Karpas-422 (cell line): Measurements from ENCODE around the gene ARHGEF19. TPM values are rescaled to one million over a fixed set of nuclear protein-coding genes. Genes with fewer than 3 reads are reported as not detected.
"Not testable (repeated sequence)": the region's sequence is repeated elsewhere in the genome, so short reads cannot be mapped to it uniquely, and the experiment has no call there.

Source experiments
- DNase-seq: peaks from one replicate; pipeline ENCODE4 v3.0.0-alpha.2; 2015
- H2AFZ ChIP-seq: fragments of 200-600 bp; sonication (generic); 2 replicates; pipeline ENCODE4 v1.6.1; 2014; ENCODE audit warnings: antibody characterized with exemption, low read length, mixed read lengths
- H3K27ac ChIP-seq: fragments of 200-600 bp; sonication (generic); 2 replicates; pipeline ENCODE4 v1.5.1; 2014; ENCODE audit warnings: mild to moderate bottlenecking, low read length, moderate library complexity
- H3K27me3 ChIP-seq: fragments of 200-600 bp; sonication (generic); 2 replicates; pipeline ENCODE4 v1.6.1; 2014; ENCODE audit warnings: low read length, mixed read lengths
- H3K36me3 ChIP-seq: fragments of 200-600 bp; sonication (generic); 2 replicates; pipeline ENCODE4 v1.6.1; 2014; ENCODE audit warnings: low read length, mixed read lengths; ENCODE audit not compliant: insufficient read depth
- H3K4me1 ChIP-seq: fragments of 200-600 bp; sonication (generic); 2 replicates; pipeline ENCODE4 v1.6.1; 2014; ENCODE audit warnings: mild to moderate bottlenecking, low read length, mixed read lengths
- H3K4me2 ChIP-seq: fragments of 200-600 bp; sonication (generic); 2 replicates; pipeline ENCODE4 v1.6.1; 2014; ENCODE audit warnings: low read length, low read depth, mild to moderate bottlenecking; ENCODE audit not compliant: poor library complexity, severe bottlenecking
- H3K4me3 ChIP-seq: fragments of 200-600 bp; sonication (generic); 2 replicates; pipeline ENCODE4 v1.5.1; 2014; ENCODE audit warnings: mild to moderate bottlenecking, antibody characterized with exemption, low read length, mixed read lengths
- H3K79me2 ChIP-seq: fragments of 200-600 bp; sonication (generic); 2 replicates; pipeline ENCODE4 v1.6.1; 2014; ENCODE audit warnings: mild to moderate bottlenecking, low read length, mixed read lengths
- H3K9ac ChIP-seq: fragments of 200-600 bp; sonication (generic); 2 replicates; pipeline ENCODE4 v1.6.0; 2014; ENCODE audit warnings: low read length
- H3K9me2 ChIP-seq: fragments of 200-600 bp; sonication (generic), shearing (Covaris generic); replicated peaks from 2 replicates; pipeline ENCODE4 v1.6.0; 2014; ENCODE audit warnings: mild to moderate bottlenecking, low read length, moderate library complexity; ENCODE audit not compliant: insufficient read depth
- H3K9me3 ChIP-seq: fragments of 300-700, 200-600 bp; sonication (generic); 2 replicates; pipeline ENCODE4 v1.6.1; 2014; ENCODE audit warnings: low read length, mixed read lengths
- H4K20me1 ChIP-seq: fragments of 200-600 bp; sonication (generic); 2 replicates; pipeline ENCODE4 v1.6.1; 2014; ENCODE audit warnings: mild to moderate bottlenecking, antibody characterized with exemption, low read length, low read depth; ENCODE audit not compliant: insufficient read depth
- total RNA-seq: library from RNA; depleted of rRNA; stranded (reverse); fragments of >200 nt; shearing (Covaris generic); gene quantifications from 2 replicates; pipeline ENCODE4 v1.2.3, GENCODE V29; 2014; ENCODE audit warnings: low replicate concordance

ARHGEF19 gene
- total RNA-seq, 1 experiment from 2014 or later, result 2.5 TPM

DNA sequence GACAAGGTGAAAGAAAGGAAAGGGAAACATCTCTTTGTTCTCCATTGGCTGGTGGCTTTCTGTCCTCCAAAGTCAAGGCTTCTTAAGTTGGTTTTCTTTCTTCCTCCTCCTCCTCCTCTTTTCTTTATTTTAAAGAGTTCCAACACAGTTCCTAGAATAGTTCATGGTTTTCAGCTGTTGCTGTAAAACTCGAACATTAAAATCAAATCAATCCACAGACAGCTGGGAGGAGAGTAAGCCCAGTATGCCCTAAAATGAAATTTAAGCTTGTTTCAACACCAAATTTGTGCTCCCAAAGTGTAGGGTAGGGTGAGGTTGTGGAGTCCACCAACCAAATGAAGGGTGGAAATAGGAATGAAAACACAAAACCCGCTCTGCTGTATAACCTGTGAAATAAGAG, 35.0 kb upstream of the ARHGEF19 start:
- Histone ChIP-seq H3K9me2 (no peaks in the 10 kb centered on the region), H3K4me1 (peaks cover 31% of the 10 kb centered on the region), H3K27ac (no peak overlapping the region), H2AFZ (no peak overlapping the region), H3K36me3 (peaks cover 8% of the 10 kb centered on the region; the same call in 1 of the 2 replicates), H3K79me2 (peaks cover 6% of the 10 kb centered on the region; the same call in 1 of the 2 replicates), H3K9me3 (no peaks in the 10 kb centered on the region), H3K4me2 (no peak overlapping the region), H3K4me3 (no peak overlapping the region), H4K20me1 (no peaks in the 10 kb centered on the region), H3K27me3 (no peaks in the 10 kb centered on the region), H3K9ac (no peak overlapping the region)
- no peak for DNase-seq

DNA sequence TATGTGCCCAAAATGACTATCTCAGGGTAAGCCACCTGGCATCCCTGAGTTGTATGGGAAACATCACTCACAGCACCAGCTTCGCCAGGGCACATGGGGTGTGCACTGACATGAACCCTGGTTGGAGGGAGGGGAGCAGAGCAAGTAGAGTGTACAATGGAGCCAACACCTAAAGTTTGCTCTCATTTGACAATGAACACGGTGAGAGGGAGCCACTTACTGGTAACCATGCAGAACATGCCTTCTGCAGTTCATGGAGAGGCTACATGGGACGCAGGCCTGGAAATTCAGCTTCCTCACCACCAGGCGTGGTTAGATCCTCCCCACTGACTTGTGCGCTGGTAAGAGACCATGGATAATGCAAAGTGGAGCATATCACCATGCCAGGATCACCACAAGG, 34.5 kb upstream of the ARHGEF19 start:
- Histone ChIP-seq H3K27ac (no peak overlapping the region), H3K36me3 (peaks cover 8% of the 10 kb centered on the region; the same call in 1 of the 2 replicates), H3K4me3 (no peak overlapping the region), H3K9me2 (no peaks in the 10 kb centered on the region), H3K79me2 (peaks cover 6% of the 10 kb centered on the region; the same call in 1 of the 2 replicates), H3K9ac (no peak overlapping the region), H3K27me3 (no peaks in the 10 kb centered on the region), H2AFZ (no peak overlapping the region), H3K4me2 (no peak overlapping the region), H3K4me1 (peaks cover 31% of the 10 kb centered on the region), H4K20me1 (no peaks in the 10 kb centered on the region), H3K9me3 (no peaks in the 10 kb centered on the region)
- no peak for DNase-seq

- H3K4me2 ChIP-seq, H3K27me3 ChIP-seq, H3K9me3 ChIP-seq, H4K20me1 ChIP-seq, H3K27ac ChIP-seq, DNase-seq, H2AFZ ChIP-seq, H3K9me2 ChIP-seq, H3K79me2 ChIP-seq, H3K9ac ChIP-seq, H3K36me3 ChIP-seq, H3K4me3 ChIP-seq: not testable (repeated sequence)
- peaks cover 31% of the 10 kb centered on the region for H3K4me1 ChIP-seq
Measured at GRCh38 chr1:16246239-16246638, 33.8 kb upstream of the ARHGEF19 start.

GRCh38 chr1:16245476-16246196, 33.2 kb upstream of the ARHGEF19 start:
- no peaks in the 10 kb centered on the region for H3K9me3 ChIP-seq
- no peaks in the 10 kb centered on the region for H3K27me3 ChIP-seq
- peaks cover 6% of the 10 kb centered on the region; the same call in 1 of the 2 replicates for H3K79me2 ChIP-seq
- H3K36me3 ChIP-seq, result peaks cover 8% of the 10 kb centered on the region; the same call in 1 of the 2 replicates
- no peaks in the 10 kb centered on the region for H3K9me2 ChIP-seq
- no peak overlapping the region for H3K27ac ChIP-seq
- H3K4me2 ChIP-seq, result no peak overlapping the region
- no peak overlapping the region for H2AFZ ChIP-seq
- H3K9ac ChIP-seq, result no peak overlapping the region
- no peak overlapping the region for H3K4me3 ChIP-seq
- peaks cover 30% of the 10 kb centered on the region for H3K4me1 ChIP-seq
- no peak for DNase-seq
- H4K20me1 ChIP-seq, result no peaks in the 10 kb centered on the region

- no peak overlapping the region for H2AFZ ChIP-seq
- H3K9me3 ChIP-seq, result no peaks in the 10 kb centered on the region
- no peaks in the 10 kb centered on the region for H3K9me2 ChIP-seq
- H3K9ac ChIP-seq, result no peak overlapping the region
- H4K20me1 ChIP-seq, result no peaks in the 10 kb centered on the region
- H3K4me3 ChIP-seq, result no peak overlapping the region
- H3K27ac ChIP-seq, result no peak overlapping the region; the same call in 1 of the 2 replicates
- no peak overlapping the region for H3K4me2 ChIP-seq
- H3K36me3 ChIP-seq, result peaks cover 8% of the 10 kb centered on the region; the same call in 1 of the 2 replicates
- DNase-seq, result no peak
- no peaks in the 10 kb centered on the region for H3K27me3 ChIP-seq
- peaks cover 4% of the 10 kb centered on the region; the same call in 1 of the 2 replicates for H3K79me2 ChIP-seq
- H3K4me1 ChIP-seq, result peaks cover 23% of the 10 kb centered on the region
Measured at GRCh38 chr1:16244650-16245285, 32.3 kb upstream of the ARHGEF19 start.

DNA sequence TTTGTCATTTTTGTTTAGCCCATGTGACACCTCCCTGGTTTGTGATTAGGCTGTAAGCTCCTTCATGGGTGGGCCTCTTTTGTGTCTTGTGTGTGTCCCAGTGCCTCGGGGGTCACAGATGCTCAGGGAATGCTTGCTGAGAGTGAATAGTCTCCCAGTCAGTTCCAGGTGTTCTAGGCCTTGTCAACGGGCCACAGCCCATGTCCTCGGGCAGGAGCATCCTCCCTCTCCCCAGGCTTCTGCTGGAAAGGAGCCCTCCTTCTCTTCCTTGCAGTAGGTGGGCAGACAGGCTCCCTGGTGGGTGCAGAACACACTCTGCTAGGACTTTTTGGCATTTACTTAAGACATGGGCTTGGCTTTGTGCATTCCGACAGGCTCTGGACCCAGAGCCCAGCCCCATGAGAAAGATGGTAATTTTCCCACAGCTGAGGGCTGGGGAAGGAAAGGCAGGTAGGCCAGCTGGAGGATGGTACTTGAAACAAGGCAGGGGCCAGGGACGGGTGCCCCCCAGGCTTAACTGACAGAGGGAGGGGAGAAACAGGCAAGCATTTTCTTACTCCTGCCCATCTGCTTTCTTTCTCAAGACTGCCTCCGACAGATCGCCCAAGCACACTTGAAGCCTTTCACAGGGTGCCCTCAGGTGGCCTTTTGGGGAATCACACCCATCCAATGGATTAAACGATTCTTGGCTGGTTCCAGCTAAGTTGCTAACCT, 31.6 kb upstream of the ARHGEF19 start:
- peaks cover 8% of the 10 kb centered on the region; the same call in 1 of the 2 replicates for H3K36me3 ChIP-seq
- no peak overlapping the region for H2AFZ ChIP-seq
- H3K79me2 ChIP-seq, result peaks cover 3% of the 10 kb centered on the region; the same call in 1 of the 2 replicates
- H3K27me3 ChIP-seq, result no peaks in the 10 kb centered on the region
- H3K9me3 ChIP-seq, result no peaks in the 10 kb centered on the region
- no peaks in the 10 kb centered on the region for H3K9me2 ChIP-seq
- peak; percentile 93 for DNase-seq
- no peak overlapping the region for H3K4me3 ChIP-seq
- peak overlapping the region; percentile 16 for H3K4me2 ChIP-seq
- peak overlapping the region; percentile 55 for H3K9ac ChIP-seq
- peaks cover 17% of the 10 kb centered on the region for H3K4me1 ChIP-seq
- H4K20me1 ChIP-seq, result no peaks in the 10 kb centered on the region
- no peak overlapping the region for H3K27ac ChIP-seq

DNA sequence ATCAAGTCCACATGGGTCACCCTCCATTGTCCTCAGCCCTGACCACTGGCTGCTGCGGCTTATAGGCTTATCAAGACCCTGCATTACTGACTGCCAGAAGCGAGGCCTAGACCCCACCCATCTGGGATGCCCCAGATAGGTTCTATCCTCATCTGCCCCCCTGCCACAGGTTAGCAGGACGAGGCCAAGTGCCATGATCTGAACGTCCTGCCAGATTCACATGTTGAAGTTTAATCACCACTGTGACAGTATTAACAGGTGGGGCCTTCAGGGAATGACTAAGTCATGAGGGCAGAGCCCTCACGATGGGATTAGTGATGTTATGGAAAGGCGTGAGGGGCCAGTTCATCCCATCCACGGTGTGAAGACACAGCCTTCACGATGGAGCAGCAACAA, 30.8 kb upstream of the ARHGEF19 start:
- H3K27me3 ChIP-seq, result no peaks in the 10 kb centered on the region
- no peak overlapping the region for H3K9ac ChIP-seq
- H2AFZ ChIP-seq, result no peak overlapping the region
- no peaks in the 10 kb centered on the region for H4K20me1 ChIP-seq
- H3K79me2 ChIP-seq, result peaks cover 3% of the 10 kb centered on the region; the same call in 1 of the 2 replicates
- no peak for DNase-seq
- peaks cover 8% of the 10 kb centered on the region; the same call in 1 of the 2 replicates for H3K36me3 ChIP-seq
- H3K9me3 ChIP-seq, result no peaks in the 10 kb centered on the region
- H3K4me1 ChIP-seq, result peaks cover 10% of the 10 kb centered on the region
- no peaks in the 10 kb centered on the region for H3K9me2 ChIP-seq
- H3K4me2 ChIP-seq, result no peak overlapping the region
- no peak overlapping the region for H3K4me3 ChIP-seq
- no peak overlapping the region for H3K27ac ChIP-seq
